ENCODE results near the gene ATXN3. TPM values are rescaled to one million over a fixed set of nuclear protein-coding genes. Genes with fewer than 3 reads are reported as not detected.
A peak's percentile ranks its signal among the peaks of the same experiment; 100 is the strongest.

The ATXN3 gene
- total and polyA plus RNA-seq, 10 donors: 9.4 to 76.0 (median 37.4) TPM

DNA sequence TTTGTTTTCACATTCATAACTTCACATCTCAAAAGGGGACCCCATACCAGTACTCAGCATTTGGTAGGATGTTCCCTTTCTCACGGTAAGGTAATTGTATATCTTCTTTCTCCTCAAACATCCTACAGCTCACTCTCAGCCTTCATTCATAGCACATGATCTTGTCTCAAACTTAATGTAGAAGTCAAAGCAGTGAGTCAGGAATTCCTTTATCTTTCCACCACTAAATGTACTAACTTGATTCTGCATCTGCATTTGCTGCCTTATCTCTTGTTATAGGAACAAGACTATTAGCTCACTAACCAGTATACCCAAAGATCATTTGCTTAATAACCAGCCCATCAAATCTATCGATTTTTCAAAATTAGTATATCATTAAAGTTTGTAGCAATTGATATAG, 38.3 kb upstream of the ATXN3 start:
- no peak overlapping the region for H3K4me3 ChIP-seq
- intact Hi-C loops (cut with DNase I; ENCODE audit: low total_unique reads): no loop called here
- no peak overlapping the region for H3K27ac ChIP-seq
- 89 to 95% (median 93%) methylated on average over 2 of the region's 2 CpGs for WGBS, 5 donors
- H3K9me3 ChIP-seq: no peaks in the 10 kb centered on the region
- no peaks in the 10 kb centered on the region for H3K4me1 ChIP-seq
- H3K36me3 ChIP-seq: peaks cover 0 to 100% (median 80%) of the 10 kb centered on the region in 6 donors
- no peak for DNase-seq
- TF ChIP-seq POLR2A (IDR thresholded peaks at IDR 0.05) (no peak), CTCF (IDR thresholded peaks at IDR 0.05 in 8 of 11, conservative IDR thresholded peaks at IDR 0.05 in 3 of 11) (no peak), POLR2AphosphoS5 (IDR thresholded peaks at IDR 0.05) (no peak)
- H3K27me3 ChIP-seq (replicated peaks in 1 of 7): no peaks in the 10 kb centered on the region

DNA sequence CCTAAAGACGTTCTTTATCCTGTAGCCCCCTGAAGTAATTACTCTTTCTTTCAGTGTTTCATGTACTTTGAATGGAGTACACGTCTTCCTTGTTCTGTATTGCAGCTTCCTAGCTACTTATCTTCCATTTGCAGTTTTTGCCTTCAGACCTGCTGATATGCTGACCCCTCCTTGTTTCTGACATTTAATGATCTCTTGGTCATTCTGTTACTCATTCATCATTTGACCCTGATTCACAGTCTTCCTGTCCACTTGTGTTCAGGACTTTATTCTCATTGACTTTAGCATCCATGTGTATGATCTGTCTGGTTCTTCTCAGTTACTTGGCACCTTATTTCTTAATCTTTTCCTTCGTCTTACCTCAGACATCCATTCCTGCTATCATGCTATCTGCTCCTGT, 37.6 kb upstream of the ATXN3 start:
- intact Hi-C loops (cut with DNase I; ENCODE audit: low total_unique reads): no loop called here
- Histone ChIP-seq H3K9me3 (no peaks in the 10 kb centered on the region), H3K27ac (no peak overlapping the region), H3K4me1 (no peaks in the 10 kb centered on the region), H3K36me3 (peaks cover 0 to 100% (median 78%) of the 10 kb centered on the region in 6 donors), H3K4me3 (no peak overlapping the region), H3K27me3 (replicated peaks in 1 of 7) (no peaks in the 10 kb centered on the region)
- DNase-seq: no peak
- TF ChIP-seq POLR2A (IDR thresholded peaks at IDR 0.05) (no peak), POLR2AphosphoS5 (IDR thresholded peaks at IDR 0.05) (no peak), CTCF (IDR thresholded peaks at IDR 0.05 in 8 of 11, conservative IDR thresholded peaks at IDR 0.05 in 3 of 11) (no peak)
- WGBS, 5 donors: 73 to 91% (median 82%) methylated on average over 3 of the region's 3 CpGs

DNA sequence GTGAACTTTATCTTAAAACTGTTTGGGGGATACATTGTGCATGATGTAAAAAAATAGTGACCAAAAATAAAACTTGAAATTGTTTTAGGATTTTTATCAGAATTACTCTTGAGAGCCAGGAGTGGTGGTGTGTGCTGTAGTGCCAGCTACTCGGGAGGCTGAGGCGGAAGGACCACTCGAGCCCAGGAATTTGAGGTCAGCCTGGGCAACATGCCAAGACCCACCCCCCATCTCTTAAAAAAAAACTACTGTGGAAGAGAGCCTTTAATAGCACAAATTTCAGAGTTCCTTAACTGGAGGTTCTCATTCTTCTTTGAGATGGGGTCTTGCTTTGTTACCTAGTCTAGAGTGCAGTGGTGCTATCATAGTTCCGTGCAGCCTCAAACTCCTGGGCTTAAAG, 36.9 kb upstream of the ATXN3 start:
- H3K27ac ChIP-seq: no peak overlapping the region
- WGBS, 5 donors: 65 to 73% (median 69%) methylated on average over 4 of the region's 4 CpGs
- H3K27me3 ChIP-seq (replicated peaks in 1 of 7): no peaks in the 10 kb centered on the region
- no peaks in the 10 kb centered on the region for H3K9me3 ChIP-seq
- H3K4me1 ChIP-seq: no peaks in the 10 kb centered on the region
- no peak overlapping the region for H3K4me3 ChIP-seq
- TF ChIP-seq CTCF (IDR thresholded peaks at IDR 0.05 in 8 of 11, conservative IDR thresholded peaks at IDR 0.05 in 3 of 11) (no peak), POLR2AphosphoS5 (IDR thresholded peaks at IDR 0.05) (no peak), POLR2A (IDR thresholded peaks at IDR 0.05) (no peak)
- no peak for DNase-seq
- intact Hi-C loops (cut with DNase I; ENCODE audit: low total_unique reads): no loop called here
- peaks cover 0 to 100% (median 81%) of the 10 kb centered on the region in 6 donors for H3K36me3 ChIP-seq

- H3K36me3 ChIP-seq: peaks cover 2 to 100% (median 87%) of the 10 kb centered on the region in 6 donors
- peak in 7 of 11 experiments; percentile 21 to 47 (median 42) for TF ChIP-seq CTCF (IDR thresholded peaks at IDR 0.05 in 8 of 11, conservative IDR thresholded peaks at IDR 0.05 in 3 of 11)
- TF ChIP-seq POLR2AphosphoS5 (IDR thresholded peaks at IDR 0.05): no peak
- DNase-seq: no peak
- H3K27me3 ChIP-seq (replicated peaks in 1 of 7): no peaks in the 10 kb centered on the region
- H3K4me1 ChIP-seq: peaks cover 0 to 5% (median 0%) of the 10 kb centered on the region in 6 donors
- intact Hi-C loops (cut with DNase I; ENCODE audit: low total_unique reads): no loop called here
- H3K4me3 ChIP-seq: no peak overlapping the region
- H3K27ac ChIP-seq: no peak overlapping the region
- WGBS, 5 donors: 71 to 89% (median 77%) methylated on average over 1 of the region's 1 CpG
- H3K9me3 ChIP-seq: no peaks in the 10 kb centered on the region
These were observed 28.9 kb upstream of the ATXN3 start for GRCh38 chr14:92135269-92135668.

All from spleen (tissue), 11 donors.